ENCODE results near the gene MKX.

DNA sequence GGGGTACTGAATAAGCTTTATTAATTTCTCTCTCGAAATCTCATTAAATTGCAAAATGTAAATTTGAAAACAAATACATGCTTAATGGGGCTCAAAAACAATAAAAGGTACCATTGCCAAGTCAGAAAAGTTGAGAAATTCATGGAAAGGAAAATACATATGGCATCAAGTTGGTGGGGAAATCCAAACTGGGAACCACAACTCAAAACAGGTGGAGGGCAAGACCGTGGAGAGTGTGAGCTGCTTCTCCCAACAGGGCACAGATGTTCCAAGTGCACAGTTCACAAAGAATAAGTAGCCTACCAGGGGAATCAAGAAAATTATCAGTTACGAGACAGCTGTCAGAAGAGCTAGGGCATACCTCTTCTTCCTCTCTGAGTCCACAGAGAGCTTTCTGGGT, 26.6 kb downstream of the MKX start:
- no peak for TF ChIP-seq SPI1 (IDR thresholded peaks at IDR 0.05; ENCODE audit: borderline replicate concordance, low read depth, low read length)
- TF ChIP-seq PCBP1 (IDR thresholded peaks at IDR 0.05; ENCODE audit: low read depth, low read length, poor library complexity, severe bottlenecking), result no peak
- no peak for TF ChIP-seq ZNF263 (CRISPR knock-in tag; IDR thresholded peaks at IDR 0.05; ENCODE audit: borderline replicate concordance)
- no peak for TF ChIP-seq KAT7 (CRISPR knock-in tag; IDR thresholded peaks at IDR 0.05; ENCODE audit: borderline replicate concordance)
- TF ChIP-seq, protein P1, sequence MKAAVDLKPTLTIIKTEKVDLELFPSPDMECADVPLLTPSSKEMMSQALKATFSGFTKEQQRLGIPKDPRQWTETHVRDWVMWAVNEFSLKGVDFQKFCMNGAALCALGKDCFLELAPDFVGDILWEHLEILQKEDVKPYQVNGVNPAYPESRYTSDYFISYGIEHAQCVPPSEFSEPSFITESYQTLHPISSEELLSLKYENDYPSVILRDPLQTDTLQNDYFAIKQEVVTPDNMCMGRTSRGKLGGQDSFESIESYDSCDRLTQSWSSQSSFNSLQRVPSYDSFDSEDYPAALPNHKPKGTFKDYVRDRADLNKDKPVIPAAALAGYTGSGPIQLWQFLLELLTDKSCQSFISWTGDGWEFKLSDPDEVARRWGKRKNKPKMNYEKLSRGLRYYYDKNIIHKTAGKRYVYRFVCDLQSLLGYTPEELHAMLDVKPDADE (conservative IDR thresholded peaks at IDR 0.05; ENCODE audit: control insufficient read depth, low read depth, low read length), result no peak
- TF ChIP-seq ZNF232 (CRISPR knock-in tag; IDR thresholded peaks at IDR 0.05), result no peak
- TF ChIP-seq, protein P2, sequence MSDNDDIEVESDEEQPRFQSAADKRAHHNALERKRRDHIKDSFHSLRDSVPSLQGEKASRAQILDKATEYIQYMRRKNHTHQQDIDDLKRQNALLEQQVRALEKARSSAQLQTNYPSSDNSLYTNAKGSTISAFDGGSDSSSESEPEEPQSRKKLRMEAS (CRISPR knock-in tag; IDR thresholded peaks at IDR 0.05), result no peak
- TF ChIP-seq, protein P3, sequence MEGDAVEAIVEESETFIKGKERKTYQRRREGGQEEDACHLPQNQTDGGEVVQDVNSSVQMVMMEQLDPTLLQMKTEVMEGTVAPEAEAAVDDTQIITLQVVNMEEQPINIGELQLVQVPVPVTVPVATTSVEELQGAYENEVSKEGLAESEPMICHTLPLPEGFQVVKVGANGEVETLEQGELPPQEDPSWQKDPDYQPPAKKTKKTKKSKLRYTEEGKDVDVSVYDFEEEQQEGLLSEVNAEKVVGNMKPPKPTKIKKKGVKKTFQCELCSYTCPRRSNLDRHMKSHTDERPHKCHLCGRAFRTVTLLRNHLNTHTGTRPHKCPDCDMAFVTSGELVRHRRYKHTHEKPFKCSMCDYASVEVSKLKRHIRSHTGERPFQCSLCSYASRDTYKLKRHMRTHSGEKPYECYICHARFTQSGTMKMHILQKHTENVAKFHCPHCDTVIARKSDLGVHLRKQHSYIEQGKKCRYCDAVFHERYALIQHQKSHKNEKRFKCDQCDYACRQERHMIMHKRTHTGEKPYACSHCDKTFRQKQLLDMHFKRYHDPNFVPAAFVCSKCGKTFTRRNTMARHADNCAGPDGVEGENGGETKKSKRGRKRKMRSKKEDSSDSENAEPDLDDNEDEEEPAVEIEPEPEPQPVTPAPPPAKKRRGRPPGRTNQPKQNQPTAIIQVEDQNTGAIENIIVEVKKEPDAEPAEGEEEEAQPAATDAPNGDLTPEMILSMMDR (IDR thresholded peaks at IDR 0.05 in 2 of 3, conservative IDR thresholded peaks at IDR 0.05 in 1 of 3; ENCODE audit: insufficient read depth in 2 of 3, low read depth in 1 of 3, low read length in 3 of 3), result no peak
